ENCODE measurements around the gene FAM241A.
A peak's percentile ranks its signal among the peaks of the same experiment; 100 is the strongest.

FAM241A gene

GRCh38 chr4:112143781-112144180 lies 1.5 kb upstream of the FAM241A start:
- POLR2A ChIA-PET: no interaction called here

DNA sequence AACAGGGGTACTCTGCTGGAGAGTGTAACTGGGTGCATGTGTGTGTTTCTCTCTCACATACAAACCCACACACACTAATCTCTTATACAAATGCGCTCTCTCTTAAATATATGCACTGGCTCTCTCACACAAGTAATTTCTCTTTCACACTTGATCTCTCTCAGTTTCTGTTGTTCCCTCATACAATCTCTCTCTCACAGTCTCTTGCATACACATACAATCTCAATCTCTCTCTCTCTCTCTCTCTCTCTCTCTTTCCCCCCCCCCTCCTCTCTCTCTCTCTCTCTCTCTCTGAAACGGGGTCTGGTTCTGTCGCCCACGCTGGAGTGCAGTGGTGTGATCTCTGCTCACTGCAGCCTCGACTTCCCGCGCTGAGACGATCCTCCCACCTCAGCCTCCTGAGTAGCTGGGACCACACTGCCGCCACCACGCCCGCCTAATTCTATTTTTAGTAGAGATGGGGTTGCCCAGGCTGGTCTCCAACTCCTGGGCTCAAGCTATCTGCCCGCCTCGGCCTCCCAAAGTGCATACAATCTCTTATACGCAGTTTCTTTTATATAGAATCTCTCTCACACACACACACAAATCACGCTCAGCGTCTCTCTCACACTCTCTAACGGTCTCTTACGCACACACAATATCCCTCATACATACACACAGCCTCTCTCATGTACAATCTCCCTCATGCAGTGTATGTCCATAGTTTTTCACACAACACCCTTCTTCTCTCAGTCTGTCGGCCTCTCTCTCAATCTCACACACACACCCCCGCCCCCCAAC lies 518 bp upstream of the FAM241A start:
- POLR2A ChIA-PET: no interaction called here
- CTCF ChIA-PET: no interaction called here
- no peak for TF ChIP-seq ZNF384 (IDR thresholded peaks at IDR 0.05)
- TF ChIP-seq HDGF (IDR thresholded peaks at IDR 0.05; ENCODE audit: borderline replicate concordance): no peak
- TF ChIP-seq FOXM1 (IDR thresholded peaks at IDR 0.05; ENCODE audit: borderline replicate concordance): no peak
- no peak for TF ChIP-seq SP1 (IDR thresholded peaks at IDR 0.05)
- TF ChIP-seq PKNOX1 (IDR thresholded peaks at IDR 0.05): no peak
- no peak for TF ChIP-seq L3MBTL2 (conservative IDR thresholded peaks at IDR 0.05)
- TF ChIP-seq CTBP1 (IDR thresholded peaks at IDR 0.05; ENCODE audit: borderline replicate concordance): no peak
- no peak for TF ChIP-seq SUZ12 (IDR thresholded peaks at IDR 0.05)
- TF ChIP-seq TARDBP (IDR thresholded peaks at IDR 0.05): no peak
- TF ChIP-seq BHLHE40 (IDR thresholded peaks at IDR 0.05; ENCODE audit: borderline replicate concordance): no peak
- no peak for TF ChIP-seq ARNT (IDR thresholded peaks at IDR 0.05)
- no peak for TF ChIP-seq ELF4 (IDR thresholded peaks at IDR 0.05)
- TF ChIP-seq FOXA1 (IDR thresholded peaks at IDR 0.05): no peak
- no peak for TF ChIP-seq FOXK2 (IDR thresholded peaks at IDR 0.05)
- TF ChIP-seq NFRKB (IDR thresholded peaks at IDR 0.05): no peak
- TF ChIP-seq LEF1 (IDR thresholded peaks at IDR 0.05; ENCODE audit: borderline replicate concordance): no peak
- no peak for DNase-seq (ENCODE audit: extremely low spot score)

More at GRCh38 chr4:112143781-112144180, 1.5 kb upstream of the FAM241A start:
- CTCF ChIA-PET: no interaction called here
- TF ChIP-seq PKNOX1 (IDR thresholded peaks at IDR 0.05) (no peak), SP1 (IDR thresholded peaks at IDR 0.05) (no peak), CTBP1 (IDR thresholded peaks at IDR 0.05; ENCODE audit: borderline replicate concordance) (no peak), NFRKB (IDR thresholded peaks at IDR 0.05) (no peak), BHLHE40 (IDR thresholded peaks at IDR 0.05; ENCODE audit: borderline replicate concordance) (no peak), ELF4 (IDR thresholded peaks at IDR 0.05) (no peak), FOXK2 (IDR thresholded peaks at IDR 0.05) (no peak)
- no peak for DNase-seq (ENCODE audit: extremely low spot score)

DNA sequence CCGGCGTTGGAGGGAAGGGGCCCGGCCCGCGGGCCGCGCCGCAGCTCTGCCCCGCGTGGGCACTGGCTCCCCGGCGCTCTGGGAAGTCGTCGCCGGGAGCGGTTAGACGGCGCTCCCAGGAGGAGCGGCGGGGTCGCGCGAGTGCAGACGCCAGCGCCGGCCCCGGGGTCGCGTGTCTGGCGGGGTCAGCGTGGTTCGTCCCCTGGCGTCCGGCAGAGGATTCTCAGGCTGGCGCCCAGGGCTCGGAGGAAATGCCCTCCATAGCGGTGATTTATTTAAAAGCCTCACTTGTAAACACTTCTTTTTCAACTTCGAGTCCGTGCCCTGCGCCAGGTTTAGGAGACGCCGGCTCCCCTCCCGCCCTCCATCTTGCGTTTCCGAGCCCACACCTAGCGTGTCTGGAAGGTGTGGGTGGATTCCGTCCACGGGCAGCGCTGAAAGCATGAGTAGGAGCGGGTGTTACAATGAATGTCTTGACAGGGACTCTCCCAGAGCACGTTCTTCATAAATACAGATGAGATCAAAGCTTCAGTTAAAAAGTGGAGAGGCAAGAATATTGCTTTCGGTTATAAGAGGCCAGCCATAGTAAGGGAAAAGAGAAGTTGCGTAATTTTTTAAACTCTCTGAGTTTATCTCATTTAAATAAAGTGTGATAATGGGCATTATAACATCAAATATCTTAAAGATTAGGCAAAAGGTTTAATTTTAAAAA lies 692 bp downstream of the FAM241A start:
- ChIA-PET POLR2A (interaction anchor here (0.7 kb wide), 1 partner anchor 86 kb away, joined by 3 read pairs; no protein-coding TSS in a partner anchor), CTCF (no interaction called here)
- DNase-seq (ENCODE audit: extremely low spot score): peak; percentile 51

GRCh38 chr4:112146502-112146813 lies 1.2 kb downstream of the FAM241A start:
- TF ChIP-seq PKNOX1 (IDR thresholded peaks at IDR 0.05): no peak
- 0 out of 2 replicates have a peak, but pooled peaks have one; percentile 2 for TF ChIP-seq L3MBTL2 (conservative IDR thresholded peaks at IDR 0.05)
- DNase-seq (ENCODE audit: extremely low spot score): no peak
- CTCF ChIA-PET: no interaction called here
- POLR2A ChIA-PET: interaction anchor here (0.6 to 0.7 kb wide), 2 partner anchors 32 to 86 kb away, joined by 3 read pairs; no protein-coding TSS in a partner anchor

More for the DNA sequence above, 692 bp downstream of the FAM241A start:
- no peak for TF ChIP-seq ZNF384 (IDR thresholded peaks at IDR 0.05)
- no peak for TF ChIP-seq ELF4 (IDR thresholded peaks at IDR 0.05)
- peak; percentile 26; the same call in 1 of the 2 replicates for TF ChIP-seq L3MBTL2 (conservative IDR thresholded peaks at IDR 0.05)

DNA sequence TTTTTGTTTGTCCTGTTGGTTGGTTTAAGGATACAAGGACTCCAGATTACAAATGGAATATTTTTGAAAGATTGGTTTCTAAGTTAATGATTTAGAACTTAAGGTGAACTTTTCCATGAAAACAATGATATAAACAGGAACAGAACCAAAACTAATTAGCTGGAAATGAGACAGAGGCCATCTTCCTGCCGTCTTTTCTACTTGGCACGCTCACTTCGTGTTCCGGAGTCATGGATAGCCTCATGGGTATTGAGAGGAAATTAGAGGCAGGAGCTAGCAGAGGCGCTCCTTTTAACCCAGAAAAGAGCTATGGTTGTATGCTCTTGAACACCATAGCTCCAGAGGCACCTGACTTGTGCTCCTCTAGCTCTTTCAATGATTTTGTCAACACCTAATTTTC lies 2.4 kb downstream of the FAM241A start:
- TF ChIP-seq CTBP1 (IDR thresholded peaks at IDR 0.05; ENCODE audit: borderline replicate concordance) (no peak), SUZ12 (IDR thresholded peaks at IDR 0.05) (no peak), ZNF384 (IDR thresholded peaks at IDR 0.05) (no peak), FOXM1 (IDR thresholded peaks at IDR 0.05; ENCODE audit: borderline replicate concordance) (no peak), BHLHE40 (IDR thresholded peaks at IDR 0.05; ENCODE audit: borderline replicate concordance) (no peak), TARDBP (IDR thresholded peaks at IDR 0.05) (no peak), PKNOX1 (IDR thresholded peaks at IDR 0.05) (no peak), SP1 (IDR thresholded peaks at IDR 0.05) (no peak), ELF4 (IDR thresholded peaks at IDR 0.05) (no peak), FOXK2 (IDR thresholded peaks at IDR 0.05) (no peak), FOXA1 (IDR thresholded peaks at IDR 0.05) (no peak), LEF1 (IDR thresholded peaks at IDR 0.05; ENCODE audit: borderline replicate concordance) (no peak), HDGF (IDR thresholded peaks at IDR 0.05; ENCODE audit: borderline replicate concordance) (no peak), ARNT (IDR thresholded peaks at IDR 0.05) (no peak), NFRKB (IDR thresholded peaks at IDR 0.05) (no peak), L3MBTL2 (conservative IDR thresholded peaks at IDR 0.05) (no peak)
- ChIA-PET POLR2A (interaction anchor here (0.9 kb wide), 1 partner anchor 16 kb away, joined by 3 read pairs; no protein-coding TSS in a partner anchor), CTCF (no interaction called here)
- no peak for DNase-seq (ENCODE audit: extremely low spot score)

GRCh38 chr4:112150920-112151319 lies 5.7 kb downstream of the FAM241A start:
- ChIA-PET CTCF (no interaction called here), POLR2A (no interaction called here)
- TF ChIP-seq FOXA1 (IDR thresholded peaks at IDR 0.05): no peak
- no peak for DNase-seq (ENCODE audit: extremely low spot score)
